H9 (cell line): Measurements from ENCODE around the gene PPFIBP1. TPM values are rescaled to one million over a fixed set of nuclear protein-coding genes. Genes with fewer than 3 reads are reported as not detected.

Source experiments
- DNase-seq: peaks from one replicate; pipeline ENCODE4 v3.0.0-alpha.2; 2017
- H2AFZ ChIP-seq: one replicate; pipeline ENCODE4 v1.6.1; 2013; ENCODE audit warnings: mild to moderate bottlenecking, low read length, control low read depth, moderate library complexity
- H2AK5ac ChIP-seq: 2 replicates; pipeline ENCODE4 v1.6.1; 2013; ENCODE audit warnings: low read length, control low read depth, mixed read lengths; ENCODE audit not compliant: insufficient read length
- H2BK120ac ChIP-seq: one replicate; pipeline ENCODE4 v1.6.1; 2013; ENCODE audit warnings: low read depth, mild to moderate bottlenecking, low read length, control low read depth, inconsistent platforms; ENCODE audit not compliant: poor library complexity, severe bottlenecking
- H2BK12ac ChIP-seq: 2 replicates; pipeline ENCODE4 v1.6.1; 2013; ENCODE audit warnings: low read length, control low read depth, mixed read lengths, low read depth; ENCODE audit not compliant: insufficient read length
- H2BK15ac ChIP-seq: 2 replicates; pipeline ENCODE4 v1.6.1; 2013; ENCODE audit warnings: low read depth, low read length, control low read depth
- H2BK20ac ChIP-seq: one replicate; pipeline ENCODE4 v1.6.1; 2013; ENCODE audit warnings: low read depth, mild to moderate bottlenecking, low read length, control low read depth, inconsistent platforms; ENCODE audit not compliant: poor library complexity, severe bottlenecking
- H2BK5ac ChIP-seq: 2 replicates; pipeline ENCODE4 v1.6.1; 2013; ENCODE audit warnings: low read length, control low read depth, mixed read lengths; ENCODE audit not compliant: insufficient read length
- H3K14ac ChIP-seq: 2 replicates; pipeline ENCODE4 v1.6.1; 2013; ENCODE audit warnings: low read length, control low read depth; ENCODE audit not compliant: insufficient read depth
- H3K18ac ChIP-seq: 2 replicates; pipeline ENCODE4 v1.6.1; 2013; ENCODE audit warnings: low read depth, mild to moderate bottlenecking, mixed read lengths, low read length, control low read depth; ENCODE audit not compliant: insufficient read length
- H3K23ac ChIP-seq: 2 replicates; pipeline ENCODE4 v1.6.1; 2013; ENCODE audit warnings: low read length, control low read depth, mixed read lengths, low read depth; ENCODE audit not compliant: insufficient read length
- H3K23me2 ChIP-seq: 2 replicates; pipeline ENCODE4 v1.6.1; 2013; ENCODE audit warnings: low read depth, mild to moderate bottlenecking, mixed read lengths, low read length, control low read depth; ENCODE audit not compliant: insufficient read length, poor library complexity, severe bottlenecking
- H3K27ac ChIP-seq: 2 replicates; pipeline ENCODE4 v1.5.1; 2013; ENCODE audit warnings: low read length, control low read depth, mixed read lengths, low read depth; ENCODE audit not compliant: insufficient read length
- H3K27me3 ChIP-seq: 2 replicates; pipeline ENCODE4 v1.6.1; 2013; ENCODE audit warnings: low read length, control low read depth, inconsistent platforms; ENCODE audit not compliant: insufficient read depth
- H3K4ac ChIP-seq: 2 replicates; pipeline ENCODE4 v1.6.1; 2013; ENCODE audit warnings: low read depth, mild to moderate bottlenecking, control low read depth, inconsistent platforms, low read length, moderate library complexity
- H3K4me1 ChIP-seq: 2 replicates; pipeline ENCODE4 v1.6.1; 2013; ENCODE audit warnings: low read length, control low read depth, inconsistent platforms; ENCODE audit not compliant: insufficient read depth
- H3K4me2 ChIP-seq: 2 replicates; pipeline ENCODE4 v1.6.1; 2013; ENCODE audit warnings: low read length, control low read depth, mixed read lengths; ENCODE audit not compliant: insufficient read length, insufficient read depth
- H3K56ac ChIP-seq: 2 replicates; pipeline ENCODE4 v1.6.1; 2013; ENCODE audit warnings: low read depth, mild to moderate bottlenecking, mixed read lengths, low read length, control low read depth; ENCODE audit not compliant: insufficient read length
- H3K79me1 ChIP-seq: 2 replicates; pipeline ENCODE4 v1.6.1; 2013; ENCODE audit warnings: low read depth, mild to moderate bottlenecking, moderate library complexity, low read length, control low read depth, inconsistent platforms; ENCODE audit not compliant: insufficient read depth, poor library complexity, severe bottlenecking
- H3K79me2 ChIP-seq: 2 replicates; pipeline ENCODE4 v1.6.1; 2013; ENCODE audit warnings: low read length, control low read depth, inconsistent platforms; ENCODE audit not compliant: insufficient read depth
- H3K9ac ChIP-seq: 2 replicates; pipeline ENCODE4 v1.6.1; 2013; ENCODE audit warnings: low read length, control low read depth, mixed read lengths; ENCODE audit not compliant: insufficient read length; ENCODE audit errors: extremely low read depth
- H3K9me3 ChIP-seq: one replicate; pipeline ENCODE4 v1.6.1; 2013; ENCODE audit warnings: low read depth, low read length, inconsistent platforms; ENCODE audit not compliant: control insufficient read depth
- H3T11ph ChIP-seq: one replicate; pipeline ENCODE4 v1.6.1; 2013; ENCODE audit warnings: mild to moderate bottlenecking, low read length, control low read depth, inconsistent platforms
- H4K20me1 ChIP-seq: one replicate; pipeline ENCODE4 v1.6.1; 2013; ENCODE audit not compliant: control insufficient read depth, insufficient read length, insufficient read depth
- H4K5ac ChIP-seq: 2 replicates; pipeline ENCODE4 v1.6.1; 2013; ENCODE audit warnings: low read depth, mild to moderate bottlenecking, mixed read lengths, low read length, control low read depth; ENCODE audit not compliant: insufficient read length
- H4K8ac ChIP-seq: replicated peaks from 2 replicates; pipeline ENCODE4 v1.6.1; 2013; ENCODE audit warnings: low read length, control low read depth, mixed read lengths, low read depth; ENCODE audit not compliant: insufficient read length
- H4K91ac ChIP-seq: 2 replicates; pipeline ENCODE4 v1.6.1; 2013; ENCODE audit warnings: low read depth, mild to moderate bottlenecking, moderate library complexity, mixed read lengths, low read length, control low read depth; ENCODE audit not compliant: insufficient read length
- H3K27ac Mint-ChIP-seq, 3 experiments: 2 replicates in 2 of 3; 3 replicates in 1 of 3; pipeline ENCODE4 v1.8.0; 2020 to 2021; ENCODE audit warnings: mixed read lengths in 3 of 3, mild to moderate bottlenecking in 1 of 3, moderate library complexity in 1 of 3
- H3K27me3 Mint-ChIP-seq: 2 replicates; pipeline ENCODE4 v1.8.0; 2021; ENCODE audit warnings: low read depth, mild to moderate bottlenecking, moderate library complexity, mixed read lengths
- H3K36me3 Mint-ChIP-seq, 3 experiments: 2 replicates in 2 of 3; 3 replicates in 1 of 3; pipeline ENCODE4 v1.8.0; 2020 to 2021; ENCODE audit warnings: low read depth in 3 of 3, mixed read lengths in 3 of 3; ENCODE audit not compliant: insufficient read depth in 1 of 3
- H3K4me1 Mint-ChIP-seq, 2 experiments: 2 replicates each; pipeline ENCODE4 v1.8.0; 2020; ENCODE audit warnings: mixed read lengths in 2 of 2
- H3K4me3 Mint-ChIP-seq, 2 experiments: 2 replicates in 1 of 2; 3 replicates in 1 of 2; pipeline ENCODE4 v1.8.0; 2020 to 2021; ENCODE audit warnings: mild to moderate bottlenecking in 2 of 2, mixed read lengths in 2 of 2, moderate library complexity in 1 of 2
- H3K9me3 Mint-ChIP-seq, 2 experiments: 2 replicates in 1 of 2; 3 replicates in 1 of 2; pipeline ENCODE4 v1.8.0; 2020; ENCODE audit warnings: mild to moderate bottlenecking in 2 of 2, mixed read lengths in 2 of 2, moderate library complexity in 1 of 2
- CTCF ChIP-seq: fragments of 200-600 bp; sonication (generic); conservative IDR thresholded peaks from 3 replicates; pipeline ENCODE4 v1.8.0; 2021; ENCODE audit warnings: antibody characterized with exemption, mild to moderate bottlenecking
- WGBS: extraction: QIAGEN DNeasy Blood & Tissue Kit; methylation state at CpG from one replicate; pipeline ENCODE4 v1.1.7; 2013; ENCODE audit warnings: missing lambda C conversion rate, low lambda C conversion rate, mixed read lengths; ENCODE audit not compliant: insufficient read length; ENCODE audit errors: extremely low coverage; 5-methylcytosine and 5-hydroxymethylcytosine counted together
- total RNA-seq: library from RNA; stranded (reverse); gene quantifications from 2 replicates; pipeline ENCODE4 v1.2.1, GENCODE V29; 2021

The PPFIBP1 gene
- total RNA-seq, 1 experiment from 2014 or later = 29.2 TPM

GRCh38 chr12:27535318-27535717 lies 11.3 kb downstream of the PPFIBP1 start:
- Histone ChIP-seq H4K20me1 (no peaks in the 10 kb centered on the region), H3K79me1 (peaks cover 8% of the 10 kb centered on the region), H3K4me1 (peaks cover 3% of the 10 kb centered on the region; the same call in 1 of the 2 replicates), H2BK120ac (no peak overlapping the region), H3K9me3 (no peaks in the 10 kb centered on the region), H3K56ac (no peak overlapping the region), H3K4me2 (no peak overlapping the region), H3K79me2 (peaks cover 2% of the 10 kb centered on the region; the same call in 1 of the 2 replicates), H3K9ac (no peak overlapping the region), H4K91ac (no peak overlapping the region), H4K5ac (no peak overlapping the region), H3K27me3 (no peaks in the 10 kb centered on the region), H3K23me2 (no peaks in the 10 kb centered on the region), H2BK12ac (no peak overlapping the region), H2BK5ac (no peak overlapping the region), H3K18ac (no peak overlapping the region), H2AK5ac (no peak overlapping the region), H4K8ac (no peak overlapping the region), H2AFZ (no peak overlapping the region), H3K27ac (no peak overlapping the region), H3T11ph (no peak overlapping the region), H2BK15ac (no peak overlapping the region), H3K4ac (no peak overlapping the region), H2BK20ac (no peak overlapping the region), H3K23ac (no peak overlapping the region), H3K14ac (no peak overlapping the region)
- H3K9me3 Mint-ChIP-seq = no peaks in the 10 kb centered on the region
- no peak for DNase-seq
- no peak overlapping the region for H3K27ac Mint-ChIP-seq
- peaks cover 0 to 5% (median 2%) of the 10 kb centered on the region in 3 experiments; a peak in 4 of 7 replicates for H3K36me3 Mint-ChIP-seq
- no peak overlapping the region for H3K4me3 Mint-ChIP-seq
- TF ChIP-seq CTCF = no peak
- no peaks in the 10 kb centered on the region for H3K27me3 Mint-ChIP-seq
- H3K4me1 Mint-ChIP-seq = peaks cover 24 to 25% of the 10 kb centered on the region in 2 experiments
- no CpG with 5 or more reads among the region's 6 CpGs for WGBS
